ENCODE data around the gene ITGA3.

ITGA3 gene

GRCh38 chr17:50066995-50067394, 11.1 kb downstream of the ITGA3 start:
- Histone ChIP-seq H3K4me1 (ENCODE audit: control insufficient read depth in 1 of 2, insufficient read depth in 2 of 2, low read length in 2 of 2) (peaks cover 20 to 21% of the 10 kb centered on the region in 2 donors), H3K9me3 (ENCODE audit: control insufficient read depth in 1 of 2, low read length in 2 of 2) (no peaks in the 10 kb centered on the region), H3K27ac (ENCODE audit: low read depth, low read length) (no peak overlapping the region), H3K36me3 (ENCODE audit: control insufficient read depth in 1 of 2, insufficient read depth in 2 of 2, low read length in 2 of 2) (peaks cover 17 to 56% of the 10 kb centered on the region in 2 donors), H3K27me3 (ENCODE audit: control insufficient read depth in 1 of 2, insufficient read depth in 2 of 2, low read length in 2 of 2) (no peaks in the 10 kb centered on the region), H3K4me3 (ENCODE audit: low read depth in 1 of 2, low read length in 2 of 2) (no peak overlapping the region), H3K9ac (ENCODE audit: low read depth in 1 of 2, low read length in 2 of 2) (no peak overlapping the region)

- no peak overlapping the region for H3K9ac ChIP-seq (ENCODE audit: low read depth in 1 of 2, low read length in 2 of 2)
- H3K27ac ChIP-seq (ENCODE audit: low read depth, low read length), result no peak overlapping the region
- no peaks in the 10 kb centered on the region for H3K9me3 ChIP-seq (ENCODE audit: control insufficient read depth in 1 of 2, low read length in 2 of 2)
- no peak overlapping the region for H3K4me3 ChIP-seq (ENCODE audit: low read depth in 1 of 2, low read length in 2 of 2)
- H3K36me3 ChIP-seq (ENCODE audit: control insufficient read depth in 1 of 2, insufficient read depth in 2 of 2, low read length in 2 of 2), result peaks cover 27 to 65% of the 10 kb centered on the region in 2 donors
- no peaks in the 10 kb centered on the region for H3K27me3 ChIP-seq (ENCODE audit: control insufficient read depth in 1 of 2, insufficient read depth in 2 of 2, low read length in 2 of 2)
- H3K4me1 ChIP-seq (ENCODE audit: control insufficient read depth in 1 of 2, insufficient read depth in 2 of 2, low read length in 2 of 2), result peaks cover 10 to 11% of the 10 kb centered on the region in 2 donors
These were observed 12.1 kb downstream of the ITGA3 start for GRCh38 chr17:50067996-50068395.

DNA sequence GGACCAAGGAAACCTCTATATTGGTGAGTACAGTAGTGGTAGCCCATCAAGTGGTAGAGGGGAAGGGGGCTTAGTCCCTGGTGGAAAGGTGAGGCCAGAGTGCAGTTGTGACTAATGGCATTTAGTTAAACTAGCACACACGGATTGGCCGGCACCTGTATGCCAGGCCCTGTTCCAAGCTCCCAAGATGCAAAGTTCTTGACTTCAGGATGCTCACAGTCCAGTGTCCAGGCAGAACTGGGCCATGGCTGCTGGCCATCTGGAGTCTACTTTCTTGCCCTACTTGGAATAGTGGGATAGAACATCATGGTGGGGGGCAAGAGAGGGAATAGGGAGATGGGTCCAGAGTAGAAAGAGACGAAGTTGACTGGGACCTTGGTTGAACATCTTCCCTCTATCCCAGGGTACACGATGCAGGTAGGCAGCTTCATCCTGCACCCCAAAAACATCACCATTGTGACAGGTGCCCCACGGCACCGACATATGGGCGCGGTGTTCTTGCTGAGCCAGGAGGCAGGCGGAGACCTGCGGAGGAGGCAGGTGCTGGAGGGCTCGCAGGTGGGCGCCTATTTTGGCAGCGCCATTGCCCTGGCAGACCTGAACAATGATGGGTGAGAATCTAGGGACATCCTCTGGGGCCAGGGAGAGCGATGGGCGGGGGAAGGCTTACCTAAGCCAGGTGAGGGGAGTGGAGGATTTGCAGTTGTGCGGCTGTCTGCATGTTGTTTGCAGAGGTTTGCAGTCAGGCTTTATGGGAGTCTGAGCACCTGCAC, 15.2 kb downstream of the ITGA3 start:
- peaks cover 47 to 81% of the 10 kb centered on the region in 2 donors for H3K36me3 ChIP-seq (ENCODE audit: control insufficient read depth in 1 of 2, insufficient read depth in 2 of 2, low read length in 2 of 2)

GRCh38 chr17:50071692-50072091, 15.8 kb downstream of the ITGA3 start:
- Histone ChIP-seq H3K27ac (ENCODE audit: low read depth, low read length) (no peak overlapping the region), H3K27me3 (ENCODE audit: control insufficient read depth in 1 of 2, insufficient read depth in 2 of 2, low read length in 2 of 2) (no peaks in the 10 kb centered on the region), H3K36me3 (ENCODE audit: control insufficient read depth in 1 of 2, insufficient read depth in 2 of 2, low read length in 2 of 2) (peaks cover 47 to 86% of the 10 kb centered on the region in 2 donors)

More for the DNA sequence above, 15.2 kb downstream of the ITGA3 start:
- H3K9ac ChIP-seq (ENCODE audit: low read depth in 1 of 2, low read length in 2 of 2), result no peak overlapping the region
- H3K27ac ChIP-seq (ENCODE audit: low read depth, low read length), result no peak overlapping the region
- no peaks in the 10 kb centered on the region for H3K27me3 ChIP-seq (ENCODE audit: control insufficient read depth in 1 of 2, insufficient read depth in 2 of 2, low read length in 2 of 2)
- no peaks in the 10 kb centered on the region for H3K4me1 ChIP-seq (ENCODE audit: control insufficient read depth in 1 of 2, insufficient read depth in 2 of 2, low read length in 2 of 2)
- no peaks in the 10 kb centered on the region for H3K9me3 ChIP-seq (ENCODE audit: control insufficient read depth in 1 of 2, low read length in 2 of 2)
- no peak overlapping the region for H3K4me3 ChIP-seq (ENCODE audit: low read depth in 1 of 2, low read length in 2 of 2)

DNA sequence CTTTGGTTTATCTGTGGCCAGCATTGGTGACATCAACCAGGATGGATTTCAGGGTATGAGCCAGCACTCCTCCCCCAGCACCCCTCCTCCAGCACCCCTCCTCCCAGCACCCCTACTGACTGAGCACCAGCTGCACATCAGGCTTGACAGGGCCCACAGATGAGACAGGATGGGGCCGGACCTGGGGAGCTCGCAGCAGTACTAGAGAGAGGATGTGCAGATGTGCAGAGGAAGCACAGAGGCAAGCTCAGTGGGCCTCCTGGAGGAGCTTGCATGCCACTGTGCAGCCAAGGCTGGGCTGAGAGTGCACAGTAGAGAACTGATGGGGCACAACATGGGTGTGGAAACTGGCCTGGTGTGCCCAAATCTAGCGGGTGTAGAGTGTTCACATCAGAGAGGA, 16.2 kb downstream of the ITGA3 start:
- Histone ChIP-seq H3K27me3 (ENCODE audit: control insufficient read depth in 1 of 2, insufficient read depth in 2 of 2, low read length in 2 of 2) (no peaks in the 10 kb centered on the region), H3K9me3 (ENCODE audit: control insufficient read depth in 1 of 2, low read length in 2 of 2) (no peaks in the 10 kb centered on the region), H3K4me1 (ENCODE audit: control insufficient read depth in 1 of 2, insufficient read depth in 2 of 2, low read length in 2 of 2) (no peaks in the 10 kb centered on the region), H3K36me3 (ENCODE audit: control insufficient read depth in 1 of 2, insufficient read depth in 2 of 2, low read length in 2 of 2) (peaks cover 47 to 86% of the 10 kb centered on the region in 2 donors), H3K4me3 (ENCODE audit: low read depth in 1 of 2, low read length in 2 of 2) (no peak overlapping the region), H3K27ac (ENCODE audit: low read depth, low read length) (no peak overlapping the region), H3K9ac (ENCODE audit: low read depth in 1 of 2, low read length in 2 of 2) (no peak overlapping the region)

More at GRCh38 chr17:50071692-50072091, 15.8 kb downstream of the ITGA3 start:
- Histone ChIP-seq H3K9me3 (ENCODE audit: control insufficient read depth in 1 of 2, low read length in 2 of 2) (no peaks in the 10 kb centered on the region), H3K4me3 (ENCODE audit: low read depth in 1 of 2, low read length in 2 of 2) (no peak overlapping the region), H3K9ac (ENCODE audit: low read depth in 1 of 2, low read length in 2 of 2) (no peak overlapping the region), H3K4me1 (ENCODE audit: control insufficient read depth in 1 of 2, insufficient read depth in 2 of 2, low read length in 2 of 2) (no peaks in the 10 kb centered on the region)

- Histone ChIP-seq H3K9ac (ENCODE audit: low read depth in 1 of 2, low read length in 2 of 2) (no peak overlapping the region), H3K4me3 (ENCODE audit: low read depth in 1 of 2, low read length in 2 of 2) (no peak overlapping the region), H3K9me3 (ENCODE audit: control insufficient read depth in 1 of 2, low read length in 2 of 2) (no peaks in the 10 kb centered on the region), H3K27ac (ENCODE audit: low read depth, low read length) (no peak overlapping the region), H3K27me3 (ENCODE audit: control insufficient read depth in 1 of 2, insufficient read depth in 2 of 2, low read length in 2 of 2) (no peaks in the 10 kb centered on the region), H3K36me3 (ENCODE audit: control insufficient read depth in 1 of 2, insufficient read depth in 2 of 2, low read length in 2 of 2) (peaks cover 51 to 88% of the 10 kb centered on the region in 2 donors), H3K4me1 (ENCODE audit: control insufficient read depth in 1 of 2, insufficient read depth in 2 of 2, low read length in 2 of 2) (no peaks in the 10 kb centered on the region)
These were observed 17.0 kb downstream of the ITGA3 start for GRCh38 chr17:50072925-50073324.

- no peak overlapping the region for H3K27ac ChIP-seq (ENCODE audit: low read depth, low read length)
- H3K9me3 ChIP-seq (ENCODE audit: control insufficient read depth in 1 of 2, low read length in 2 of 2), result no peaks in the 10 kb centered on the region
- H3K4me3 ChIP-seq (ENCODE audit: low read depth in 1 of 2, low read length in 2 of 2), result no peak overlapping the region
- peaks cover 56 to 92% of the 10 kb centered on the region in 2 donors for H3K36me3 ChIP-seq (ENCODE audit: control insufficient read depth in 1 of 2, insufficient read depth in 2 of 2, low read length in 2 of 2)
- H3K9ac ChIP-seq (ENCODE audit: low read depth in 1 of 2, low read length in 2 of 2), result no peak overlapping the region
- no peaks in the 10 kb centered on the region for H3K27me3 ChIP-seq (ENCODE audit: control insufficient read depth in 1 of 2, insufficient read depth in 2 of 2, low read length in 2 of 2)
- no peaks in the 10 kb centered on the region for H3K4me1 ChIP-seq (ENCODE audit: control insufficient read depth in 1 of 2, insufficient read depth in 2 of 2, low read length in 2 of 2)
These were observed 18.3 kb downstream of the ITGA3 start for GRCh38 chr17:50074227-50074626.

DNA sequence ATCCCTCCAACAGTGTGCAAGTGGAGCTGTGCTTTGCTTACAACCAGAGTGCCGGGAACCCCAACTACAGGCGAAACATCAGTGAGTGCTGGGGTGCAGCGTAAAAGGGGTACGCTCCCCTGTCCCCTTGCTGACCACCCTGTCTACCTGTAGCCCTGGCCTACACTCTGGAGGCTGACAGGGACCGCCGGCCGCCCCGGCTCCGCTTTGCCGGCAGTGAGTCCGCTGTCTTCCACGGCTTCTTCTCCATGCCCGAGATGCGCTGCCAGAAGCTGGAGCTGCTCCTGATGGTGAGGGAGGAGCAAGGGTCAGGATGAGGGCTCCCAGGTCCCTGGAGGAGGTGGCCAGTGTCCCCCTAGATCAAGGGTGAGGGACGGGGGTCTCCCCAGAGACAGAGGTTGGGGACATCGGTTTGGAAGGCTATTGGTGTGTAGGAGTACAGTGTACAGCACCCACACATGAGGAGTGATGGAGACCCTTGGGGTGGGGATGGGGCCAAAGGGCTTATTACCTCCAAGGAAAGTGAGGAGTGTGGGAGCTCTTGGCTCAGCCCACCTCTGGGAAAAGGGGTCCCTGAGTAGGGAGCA, 19.6 kb downstream of the ITGA3 start:
- H3K36me3 ChIP-seq (ENCODE audit: control insufficient read depth in 1 of 2, insufficient read depth in 2 of 2, low read length in 2 of 2), result peaks cover 59 to 96% of the 10 kb centered on the region in 2 donors
- no peak overlapping the region for H3K9ac ChIP-seq (ENCODE audit: low read depth in 1 of 2, low read length in 2 of 2)
- no peak overlapping the region for H3K27ac ChIP-seq (ENCODE audit: low read depth, low read length)
- peaks cover 7 to 13% of the 10 kb centered on the region in 2 donors for H3K4me1 ChIP-seq (ENCODE audit: control insufficient read depth in 1 of 2, insufficient read depth in 2 of 2, low read length in 2 of 2)
- no peak overlapping the region for H3K4me3 ChIP-seq (ENCODE audit: low read depth in 1 of 2, low read length in 2 of 2)
- H3K27me3 ChIP-seq (ENCODE audit: control insufficient read depth in 1 of 2, insufficient read depth in 2 of 2, low read length in 2 of 2), result no peaks in the 10 kb centered on the region
- no peaks in the 10 kb centered on the region for H3K9me3 ChIP-seq (ENCODE audit: control insufficient read depth in 1 of 2, low read length in 2 of 2)

DNA sequence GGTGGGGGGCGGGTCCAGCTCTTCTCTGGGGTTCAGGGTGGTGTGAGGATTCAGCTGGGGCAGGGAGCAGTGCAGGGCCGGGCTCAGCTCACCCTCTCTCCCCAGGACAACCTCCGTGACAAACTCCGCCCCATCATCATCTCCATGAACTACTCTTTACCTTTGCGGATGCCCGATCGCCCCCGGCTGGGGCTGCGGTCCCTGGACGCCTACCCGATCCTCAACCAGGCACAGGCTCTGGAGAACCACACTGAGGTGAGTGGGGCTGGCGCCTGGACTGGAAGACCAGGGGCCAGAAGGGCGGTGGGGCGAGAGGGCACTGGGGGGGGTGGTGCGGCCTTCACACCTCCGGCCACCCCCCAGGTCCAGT, 20.3 kb downstream of the ITGA3 start:
- Histone ChIP-seq H3K27me3 (ENCODE audit: control insufficient read depth in 1 of 2, insufficient read depth in 2 of 2, low read length in 2 of 2) (no peaks in the 10 kb centered on the region), H3K4me1 (ENCODE audit: control insufficient read depth in 1 of 2, insufficient read depth in 2 of 2, low read length in 2 of 2) (peaks cover 7 to 14% of the 10 kb centered on the region in 2 donors), H3K9ac (ENCODE audit: low read depth in 1 of 2, low read length in 2 of 2) (no peak overlapping the region), H3K9me3 (ENCODE audit: control insufficient read depth in 1 of 2, low read length in 2 of 2) (no peaks in the 10 kb centered on the region), H3K36me3 (ENCODE audit: control insufficient read depth in 1 of 2, insufficient read depth in 2 of 2, low read length in 2 of 2) (peaks cover 58 to 96% of the 10 kb centered on the region in 2 donors), H3K27ac (ENCODE audit: low read depth, low read length) (no peak overlapping the region), H3K4me3 (ENCODE audit: low read depth in 1 of 2, low read length in 2 of 2) (no peak overlapping the region)

DNA sequence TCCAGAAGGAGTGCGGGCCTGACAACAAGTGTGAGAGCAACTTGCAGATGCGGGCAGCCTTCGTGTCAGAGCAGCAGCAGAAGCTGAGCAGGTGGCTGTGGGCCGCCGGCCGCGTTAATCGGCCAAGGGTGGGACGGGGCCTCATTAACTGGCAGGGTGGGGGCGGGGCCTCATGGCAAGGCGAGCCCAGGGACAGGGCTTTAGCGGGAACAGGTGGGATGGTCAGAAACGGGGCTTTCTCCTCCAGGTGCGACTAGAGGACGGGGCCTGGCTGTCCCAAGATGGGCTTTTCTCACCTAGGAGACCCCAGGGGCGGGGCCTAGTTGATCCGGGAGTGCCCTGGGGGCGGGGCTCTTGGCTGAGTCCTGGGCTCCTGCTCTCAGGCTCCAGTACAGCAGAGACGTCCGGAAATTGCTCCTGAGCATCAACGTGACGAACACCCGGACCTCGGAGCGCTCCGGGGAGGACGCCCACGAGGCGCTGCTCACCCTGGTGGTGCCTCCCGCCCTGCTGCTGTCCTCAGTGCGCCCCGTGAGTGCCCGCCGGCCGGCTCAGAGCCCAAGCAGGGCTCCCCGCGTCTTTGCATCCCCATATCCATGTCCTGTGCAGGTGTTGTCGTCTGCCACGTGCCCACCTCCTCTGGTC, 20.8 kb downstream of the ITGA3 start:
- no peak overlapping the region for H3K9ac ChIP-seq (ENCODE audit: low read depth in 1 of 2, low read length in 2 of 2)
- H3K4me3 ChIP-seq (ENCODE audit: low read depth in 1 of 2, low read length in 2 of 2), result no peak overlapping the region
- no peak overlapping the region for H3K27ac ChIP-seq (ENCODE audit: low read depth, low read length)
- peaks cover 63 to 96% of the 10 kb centered on the region in 2 donors for H3K36me3 ChIP-seq (ENCODE audit: control insufficient read depth in 1 of 2, insufficient read depth in 2 of 2, low read length in 2 of 2)
- no peaks in the 10 kb centered on the region for H3K27me3 ChIP-seq (ENCODE audit: control insufficient read depth in 1 of 2, insufficient read depth in 2 of 2, low read length in 2 of 2)
- H3K4me1 ChIP-seq (ENCODE audit: control insufficient read depth in 1 of 2, insufficient read depth in 2 of 2, low read length in 2 of 2), result peaks cover 7 to 14% of the 10 kb centered on the region in 2 donors
- no peaks in the 10 kb centered on the region for H3K9me3 ChIP-seq (ENCODE audit: control insufficient read depth in 1 of 2, low read length in 2 of 2)
